ENCODE data around the gene C2orf80. TPM values are rescaled to one million over a fixed set of nuclear protein-coding genes. Genes with fewer than 3 reads are reported as not detected.

The C2orf80 gene
- total and polyA plus RNA-seq, 2 donors (not counting 1 experiment from before 2014, with no cell fraction given), result not detected

Other genes starting within 250 kb of the C2orf80 start
- gene PLEKHM3, start 164.5 kb downstream of the C2orf80 start, total RNA-seq, result 17.7 and 19.5 TPM in 2 replicates
- 4.0 and 5.3 TPM in 2 replicates for gene PLEKHM3, start 164.5 kb downstream of the C2orf80 start, polyA plus RNA-seq
- not detected in 2 replicates for gene CRYGD, start 65.5 kb downstream of the C2orf80 start, total RNA-seq
- gene CRYGD, start 65.5 kb downstream of the C2orf80 start, polyA plus RNA-seq, result not detected in 2 replicates
- gene CRYGC, start 60.2 kb downstream of the C2orf80 start, total RNA-seq, result not detected in 2 replicates
- not detected in 2 replicates for gene CRYGC, start 60.2 kb downstream of the C2orf80 start, polyA plus RNA-seq
- gene CRYGB, start 43.9 kb downstream of the C2orf80 start, total RNA-seq, result not detected in 2 replicates
- not detected in 2 replicates for gene CRYGB, start 43.9 kb downstream of the C2orf80 start, polyA plus RNA-seq
- gene CRYGA, start 26.4 kb downstream of the C2orf80 start, total RNA-seq, result not detected in 2 replicates
- not detected in 2 replicates for gene CRYGA, start 26.4 kb downstream of the C2orf80 start, polyA plus RNA-seq
- gene IDH1, start 65.0 kb upstream of the C2orf80 start, total RNA-seq, result 41.4 TPM in 2 replicates
- gene IDH1, start 65.0 kb upstream of the C2orf80 start, polyA plus RNA-seq, result 13.9 and 15.7 TPM in 2 replicates
- 79.3 and 80.9 TPM in 2 replicates for gene PIKFYVE, start 76.2 kb upstream of the C2orf80 start, total RNA-seq
- 20.3 and 37.6 TPM in 2 replicates for gene PIKFYVE, start 76.2 kb upstream of the C2orf80 start, polyA plus RNA-seq
- 0.73 and 0.84 TPM in 2 replicates for gene PTH2R, start 216.8 kb upstream of the C2orf80 start, total RNA-seq
- 0.09 and 0.34 TPM in 2 replicates for gene PTH2R, start 216.8 kb upstream of the C2orf80 start, polyA plus RNA-seq

All from B cell (primary cell).